DND-41 (cell line): ENCODE results near the gene KRTCAP2.

Source experiments
- EZH2 ChIP-seq: IDR thresholded peaks from 3 replicates; pipeline ENCODE4 v1.6.1; 2012; ENCODE audit warnings: borderline replicate concordance, low read depth, mild to moderate bottlenecking, moderate library complexity, low read length, inconsistent platforms; ENCODE audit not compliant: severe bottlenecking
- TF ChIP-seq, protein P1 (sequence below): IDR thresholded peaks from 2 replicates; pipeline ENCODE4 v1.5.1; 2012; ENCODE audit warnings: borderline replicate concordance, low read length, moderate library complexity, mild to moderate bottlenecking; ENCODE audit not compliant: poor library complexity, severe bottlenecking; ENCODE audit errors: extremely low read depth

GRCh38 chr1:155170806-155171205 is 2.3 kb downstream of the KRTCAP2 start:
- TF ChIP-seq, protein P1, sequence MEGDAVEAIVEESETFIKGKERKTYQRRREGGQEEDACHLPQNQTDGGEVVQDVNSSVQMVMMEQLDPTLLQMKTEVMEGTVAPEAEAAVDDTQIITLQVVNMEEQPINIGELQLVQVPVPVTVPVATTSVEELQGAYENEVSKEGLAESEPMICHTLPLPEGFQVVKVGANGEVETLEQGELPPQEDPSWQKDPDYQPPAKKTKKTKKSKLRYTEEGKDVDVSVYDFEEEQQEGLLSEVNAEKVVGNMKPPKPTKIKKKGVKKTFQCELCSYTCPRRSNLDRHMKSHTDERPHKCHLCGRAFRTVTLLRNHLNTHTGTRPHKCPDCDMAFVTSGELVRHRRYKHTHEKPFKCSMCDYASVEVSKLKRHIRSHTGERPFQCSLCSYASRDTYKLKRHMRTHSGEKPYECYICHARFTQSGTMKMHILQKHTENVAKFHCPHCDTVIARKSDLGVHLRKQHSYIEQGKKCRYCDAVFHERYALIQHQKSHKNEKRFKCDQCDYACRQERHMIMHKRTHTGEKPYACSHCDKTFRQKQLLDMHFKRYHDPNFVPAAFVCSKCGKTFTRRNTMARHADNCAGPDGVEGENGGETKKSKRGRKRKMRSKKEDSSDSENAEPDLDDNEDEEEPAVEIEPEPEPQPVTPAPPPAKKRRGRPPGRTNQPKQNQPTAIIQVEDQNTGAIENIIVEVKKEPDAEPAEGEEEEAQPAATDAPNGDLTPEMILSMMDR, result no peak
- TF ChIP-seq EZH2, result no peak
